ENCODE results near the gene C2CD2.

DNA sequence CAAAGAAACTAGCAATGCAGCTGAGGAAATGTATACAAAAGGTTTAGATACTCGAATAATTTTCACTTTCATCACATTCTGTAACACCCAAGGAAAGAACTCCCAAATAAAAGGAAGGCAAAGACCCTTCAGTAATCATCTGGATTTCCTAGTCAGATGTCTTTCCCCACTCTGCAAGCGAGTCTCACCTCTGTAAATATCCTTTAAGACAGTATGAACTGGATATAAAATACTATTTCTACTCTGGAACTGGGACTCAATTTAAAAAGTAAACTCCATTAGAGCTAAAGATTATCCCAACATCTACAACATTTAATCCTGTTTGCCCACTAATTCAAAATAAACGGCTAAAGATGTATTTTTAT, 27.0 kb downstream of the C2CD2 start:
- no peak for TF ChIP-seq TCF12 (IDR thresholded peaks at IDR 0.05; ENCODE audit: low read depth, low read length)
- TF ChIP-seq, protein P1, sequence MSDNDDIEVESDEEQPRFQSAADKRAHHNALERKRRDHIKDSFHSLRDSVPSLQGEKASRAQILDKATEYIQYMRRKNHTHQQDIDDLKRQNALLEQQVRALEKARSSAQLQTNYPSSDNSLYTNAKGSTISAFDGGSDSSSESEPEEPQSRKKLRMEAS (IDR thresholded peaks at IDR 0.05; ENCODE audit: low read depth, low read length) = no peak
- TF ChIP-seq, protein P2, sequence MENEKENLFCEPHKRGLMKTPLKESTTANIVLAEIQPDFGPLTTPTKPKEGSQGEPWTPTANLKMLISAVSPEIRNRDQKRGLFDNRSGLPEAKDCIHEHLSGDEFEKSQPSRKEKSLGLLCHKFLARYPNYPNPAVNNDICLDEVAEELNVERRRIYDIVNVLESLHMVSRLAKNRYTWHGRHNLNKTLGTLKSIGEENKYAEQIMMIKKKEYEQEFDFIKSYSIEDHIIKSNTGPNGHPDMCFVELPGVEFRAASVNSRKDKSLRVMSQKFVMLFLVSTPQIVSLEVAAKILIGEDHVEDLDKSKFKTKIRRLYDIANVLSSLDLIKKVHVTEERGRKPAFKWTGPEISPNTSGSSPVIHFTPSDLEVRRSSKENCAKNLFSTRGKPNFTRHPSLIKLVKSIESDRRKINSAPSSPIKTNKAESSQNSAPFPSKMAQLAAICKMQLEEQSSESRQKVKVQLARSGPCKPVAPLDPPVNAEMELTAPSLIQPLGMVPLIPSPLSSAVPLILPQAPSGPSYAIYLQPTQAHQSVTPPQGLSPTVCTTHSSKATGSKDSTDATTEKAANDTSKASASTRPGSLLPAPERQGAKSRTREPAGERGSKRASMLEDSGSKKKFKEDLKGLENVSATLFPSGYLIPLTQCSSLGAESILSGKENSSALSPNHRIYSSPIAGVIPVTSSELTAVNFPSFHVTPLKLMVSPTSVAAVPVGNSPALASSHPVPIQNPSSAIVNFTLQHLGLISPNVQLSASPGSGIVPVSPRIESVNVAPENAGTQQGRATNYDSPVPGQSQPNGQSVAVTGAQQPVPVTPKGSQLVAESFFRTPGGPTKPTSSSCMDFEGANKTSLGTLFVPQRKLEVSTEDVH (IDR thresholded peaks at IDR 0.05; ENCODE audit: low read depth, partially characterized antibody) = no peak
- TF ChIP-seq SP1 (IDR thresholded peaks at IDR 0.05; ENCODE audit: low read depth, low read length) = no peak
- TF ChIP-seq, protein P3, sequence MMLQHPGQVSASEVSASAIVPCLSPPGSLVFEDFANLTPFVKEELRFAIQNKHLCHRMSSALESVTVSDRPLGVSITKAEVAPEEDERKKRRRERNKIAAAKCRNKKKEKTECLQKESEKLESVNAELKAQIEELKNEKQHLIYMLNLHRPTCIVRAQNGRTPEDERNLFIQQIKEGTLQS (IDR thresholded peaks at IDR 0.05; ENCODE audit: borderline replicate concordance, extremely low read depth, low read depth, low read length) = no peak
- TF ChIP-seq, protein P4, sequence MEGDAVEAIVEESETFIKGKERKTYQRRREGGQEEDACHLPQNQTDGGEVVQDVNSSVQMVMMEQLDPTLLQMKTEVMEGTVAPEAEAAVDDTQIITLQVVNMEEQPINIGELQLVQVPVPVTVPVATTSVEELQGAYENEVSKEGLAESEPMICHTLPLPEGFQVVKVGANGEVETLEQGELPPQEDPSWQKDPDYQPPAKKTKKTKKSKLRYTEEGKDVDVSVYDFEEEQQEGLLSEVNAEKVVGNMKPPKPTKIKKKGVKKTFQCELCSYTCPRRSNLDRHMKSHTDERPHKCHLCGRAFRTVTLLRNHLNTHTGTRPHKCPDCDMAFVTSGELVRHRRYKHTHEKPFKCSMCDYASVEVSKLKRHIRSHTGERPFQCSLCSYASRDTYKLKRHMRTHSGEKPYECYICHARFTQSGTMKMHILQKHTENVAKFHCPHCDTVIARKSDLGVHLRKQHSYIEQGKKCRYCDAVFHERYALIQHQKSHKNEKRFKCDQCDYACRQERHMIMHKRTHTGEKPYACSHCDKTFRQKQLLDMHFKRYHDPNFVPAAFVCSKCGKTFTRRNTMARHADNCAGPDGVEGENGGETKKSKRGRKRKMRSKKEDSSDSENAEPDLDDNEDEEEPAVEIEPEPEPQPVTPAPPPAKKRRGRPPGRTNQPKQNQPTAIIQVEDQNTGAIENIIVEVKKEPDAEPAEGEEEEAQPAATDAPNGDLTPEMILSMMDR (IDR thresholded peaks at IDR 0.05 in 2 of 3, conservative IDR thresholded peaks at IDR 0.05 in 1 of 3; ENCODE audit: control insufficient read depth in 2 of 3, extremely low read depth in 1 of 3, insufficient read depth in 1 of 3, low read depth in 3 of 3, low read length in 3 of 3) = no peak
- TF ChIP-seq ZBED1 (IDR thresholded peaks at IDR 0.05; ENCODE audit: borderline replicate concordance) = no peak
- no peak for TF ChIP-seq YY1 (IDR thresholded peaks at IDR 0.05; ENCODE audit: low read depth, low read length)

All from GM12878 (cell line).